Right forelimb (tissue), 1 donor: Measurements from ENCODE around the gene CLDN5.
"Not testable (repeated sequence)": the region's sequence is repeated elsewhere in the genome, so short reads cannot be mapped to it uniquely, and the experiment has no call there.

ENCODE experiments used
- DNase-seq: peaks from one replicate; pipeline ENCODE4 v3.0.0-alpha.2; 2018

The CLDN5 gene

GRCh38 chr22:19547620-19548019 is 23.4 kb upstream of the CLDN5 start:
- DNase-seq, result no peak

GRCh38 chr22:19546680-19547079 is 22.5 kb upstream of the CLDN5 start:
- DNase-seq, result no peak

- DNase-seq, result no peak
Measured at GRCh38 chr22:19545935-19546207, 21.7 kb upstream of the CLDN5 start.

- no peak for DNase-seq
Measured at GRCh38 chr22:19543970-19544708, 19.9 kb upstream of the CLDN5 start.

GRCh38 chr22:19540394-19540793 is 16.2 kb upstream of the CLDN5 start:
- no peak for DNase-seq

GRCh38 chr22:19537941-19538488 is 13.8 kb upstream of the CLDN5 start:
- DNase-seq, result no peak

- DNase-seq, result no peak
Measured at GRCh38 chr22:19536564-19536963, 12.4 kb upstream of the CLDN5 start.

GRCh38 chr22:19535001-19535400 is 10.8 kb upstream of the CLDN5 start:
- no peak for DNase-seq

GRCh38 chr22:19533857-19534256 is 9.6 kb upstream of the CLDN5 start:
- DNase-seq, result no peak

GRCh38 chr22:19533049-19533626 is 8.9 kb upstream of the CLDN5 start:
- no peak for DNase-seq

GRCh38 chr22:19531327-19531726 is 7.1 kb upstream of the CLDN5 start:
- not testable (repeated sequence) for DNase-seq

GRCh38 chr22:19530751-19531150 is 6.5 kb upstream of the CLDN5 start:
- no peak for DNase-seq

GRCh38 chr22:19529811-19530210 is 5.6 kb upstream of the CLDN5 start:
- DNase-seq, result no peak

GRCh38 chr22:19527861-19528417 is 3.7 kb upstream of the CLDN5 start:
- DNase-seq, result no peak

- no peak for DNase-seq
Measured at GRCh38 chr22:19527321-19527721, 3.1 kb upstream of the CLDN5 start.

- no peak for DNase-seq
Measured at GRCh38 chr22:19526702-19527111, 2.5 kb upstream of the CLDN5 start.

- DNase-seq, result no peak
Measured at GRCh38 chr22:19526076-19526701, 2.0 kb upstream of the CLDN5 start.

- DNase-seq, result no peak
Measured at GRCh38 chr22:19525666-19526065, 1.5 kb upstream of the CLDN5 start.

- DNase-seq, result no peak
Measured at GRCh38 chr22:19525116-19525660, 978 bp upstream of the CLDN5 start.

- no peak for DNase-seq
Measured at GRCh38 chr22:19523240-19524169, 705 bp downstream of the CLDN5 start.

- DNase-seq, result no peak
Measured at GRCh38 chr22:19522881-19523239, 1.4 kb downstream of the CLDN5 start.

GRCh38 chr22:19522190-19522880 is 1.9 kb downstream of the CLDN5 start:
- DNase-seq, result no peak
